ENCODE measurements around the gene TPRX2. TPM values are rescaled to one million over a fixed set of nuclear protein-coding genes. Genes with fewer than 3 reads are reported as not detected.
"Not testable (repeated sequence)": the region's sequence is repeated elsewhere in the genome, so short reads cannot be mapped to it uniquely, and the experiment has no call there.

TPRX2 gene
- total and polyA plus RNA-seq, 2 donors (not counting 1 experiment from before 2014, with no cell fraction given), result not detected

DNA sequence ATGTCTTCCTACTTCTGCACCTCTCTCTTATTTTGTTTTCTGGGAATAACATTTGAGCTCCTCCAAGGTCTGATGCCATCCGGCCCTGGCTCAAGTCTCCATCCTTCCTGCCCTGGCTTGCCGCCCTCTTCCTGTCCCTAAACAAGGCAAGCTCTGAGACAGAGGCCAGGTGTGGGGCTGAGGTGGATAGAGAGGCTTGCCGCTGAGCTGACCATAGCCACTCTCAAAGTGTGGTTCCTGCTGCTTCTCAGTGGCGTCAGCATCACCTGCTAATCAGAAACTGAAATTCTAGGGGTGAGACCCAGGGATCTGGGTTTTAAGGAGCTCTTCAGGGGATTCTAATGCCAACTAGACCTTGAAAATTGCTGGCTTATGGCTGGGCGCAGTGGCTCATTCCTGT, 6.0 kb upstream of the TPRX2 start:
- Histone ChIP-seq H3K4me2 (replicated peaks; ENCODE audit: low read depth, low read length, poor library complexity, severe bottlenecking) (no peak overlapping the region), H3K9me3 (ENCODE audit: control extremely low read depth in 1 of 3, control insufficient read depth in 2 of 3, insufficient read depth in 1 of 3, low read length in 2 of 3) (peaks cover 0 to 19% (median 0%) of the 10 kb centered on the region in 3 donors), H3K4me1 (ENCODE audit: control insufficient read depth in 2 of 2, insufficient read depth in 2 of 2, low read length in 2 of 2) (no peaks in the 10 kb centered on the region), H3K9ac (ENCODE audit: low read length) (no peak overlapping the region), H3K79me2 (ENCODE audit: control insufficient read depth, insufficient read depth, low read length) (no peaks in the 10 kb centered on the region), H2AFZ (ENCODE audit: insufficient read depth, low read depth, low read length, poor library complexity, severe bottlenecking) (no peak overlapping the region), H3K27ac (ENCODE audit: low read length in 2 of 2) (no peak overlapping the region), H3K4me3 (ENCODE audit: control extremely low read depth in 1 of 5, extremely low read depth in 1 of 5, insufficient read depth in 1 of 5, low read depth in 2 of 5, low read length in 4 of 5) (no peak overlapping the region), H3K27me3 (replicated peaks in 1 of 4; ENCODE audit: control extremely low read depth in 1 of 4, control insufficient read depth in 3 of 4, insufficient read depth in 4 of 4, low read length in 3 of 4) (peaks cover 0 to 17% (median 4%) of the 10 kb centered on the region in 4 experiments), H4K20me1 (ENCODE audit: control insufficient read depth, insufficient read depth, low read length, poor library complexity, severe bottlenecking) (no peaks in the 10 kb centered on the region), H3K36me3 (replicated peaks in 1 of 2; ENCODE audit: control extremely low read depth in 1 of 2, control insufficient read depth in 1 of 2, extremely low read depth in 1 of 2, insufficient read depth in 2 of 2, low read length in 1 of 2) (no peaks in the 10 kb centered on the region)
- intact Hi-C loops (cut with micrococcal nuclease), result no loop called here
- WGBS (ENCODE audit: insufficient coverage), result 68% methylated on average over 3 of the region's 5 CpGs
- CTCF ChIA-PET, result interaction anchor here (1.0 kb wide), 1 partner anchor 11 kb away, joined by 4 read pairs; no protein-coding TSS in a partner anchor
- Mint-ChIP-seq H3K27ac (no peak overlapping the region), H3K4me1 (peaks cover 3% of the 10 kb centered on the region), H3K27me3 (peaks cover 34% of the 10 kb centered on the region), H3K4me3 (no peak overlapping the region), H3K9me3 (ENCODE audit: insufficient read depth) (no peaks in the 10 kb centered on the region)
- TF ChIP-seq EZH2 (IDR thresholded peaks at IDR 0.05; ENCODE audit: borderline replicate concordance, insufficient read depth, low read depth, low read length, poor library complexity, severe bottlenecking), result no peak
- TF ChIP-seq, protein P1, sequence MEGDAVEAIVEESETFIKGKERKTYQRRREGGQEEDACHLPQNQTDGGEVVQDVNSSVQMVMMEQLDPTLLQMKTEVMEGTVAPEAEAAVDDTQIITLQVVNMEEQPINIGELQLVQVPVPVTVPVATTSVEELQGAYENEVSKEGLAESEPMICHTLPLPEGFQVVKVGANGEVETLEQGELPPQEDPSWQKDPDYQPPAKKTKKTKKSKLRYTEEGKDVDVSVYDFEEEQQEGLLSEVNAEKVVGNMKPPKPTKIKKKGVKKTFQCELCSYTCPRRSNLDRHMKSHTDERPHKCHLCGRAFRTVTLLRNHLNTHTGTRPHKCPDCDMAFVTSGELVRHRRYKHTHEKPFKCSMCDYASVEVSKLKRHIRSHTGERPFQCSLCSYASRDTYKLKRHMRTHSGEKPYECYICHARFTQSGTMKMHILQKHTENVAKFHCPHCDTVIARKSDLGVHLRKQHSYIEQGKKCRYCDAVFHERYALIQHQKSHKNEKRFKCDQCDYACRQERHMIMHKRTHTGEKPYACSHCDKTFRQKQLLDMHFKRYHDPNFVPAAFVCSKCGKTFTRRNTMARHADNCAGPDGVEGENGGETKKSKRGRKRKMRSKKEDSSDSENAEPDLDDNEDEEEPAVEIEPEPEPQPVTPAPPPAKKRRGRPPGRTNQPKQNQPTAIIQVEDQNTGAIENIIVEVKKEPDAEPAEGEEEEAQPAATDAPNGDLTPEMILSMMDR (IDR thresholded peaks at IDR 0.05), result no peak
- DNase-seq (no peak), ATAC-seq (ENCODE audit: low read depth) (no peak)
- POLR2A ChIA-PET, result no interaction called here

- intact Hi-C loops (cut with micrococcal nuclease), result no loop called here
- Mint-ChIP-seq H3K4me3 (no peak overlapping the region), H3K4me1 (peaks cover 2% of the 10 kb centered on the region), H3K9me3 (ENCODE audit: insufficient read depth) (no peaks in the 10 kb centered on the region), H3K27me3 (peaks cover 27% of the 10 kb centered on the region), H3K27ac (no peak overlapping the region)
- ATAC-seq (ENCODE audit: low read depth) (no peak), DNase-seq (no peak)
- WGBS (ENCODE audit: insufficient coverage), result 30% methylated on average over 4 of the region's 4 CpGs
- Histone ChIP-seq H2AFZ (ENCODE audit: insufficient read depth, low read depth, low read length, poor library complexity, severe bottlenecking) (no peak overlapping the region), H3K9me3 (ENCODE audit: control extremely low read depth in 1 of 3, control insufficient read depth in 2 of 3, insufficient read depth in 1 of 3, low read length in 2 of 3) (peaks cover 0 to 10% (median 0%) of the 10 kb centered on the region in 3 donors), H3K4me3 (ENCODE audit: control extremely low read depth in 1 of 5, extremely low read depth in 1 of 5, insufficient read depth in 1 of 5, low read depth in 2 of 5, low read length in 4 of 5) (no peak overlapping the region), H3K36me3 (replicated peaks in 1 of 2; ENCODE audit: control extremely low read depth in 1 of 2, control insufficient read depth in 1 of 2, extremely low read depth in 1 of 2, insufficient read depth in 2 of 2, low read length in 1 of 2) (no peaks in the 10 kb centered on the region), H3K27me3 (replicated peaks in 1 of 4; ENCODE audit: control extremely low read depth in 1 of 4, control insufficient read depth in 3 of 4, insufficient read depth in 4 of 4, low read length in 3 of 4) (peaks cover 0 to 5% (median 0%) of the 10 kb centered on the region in 4 experiments), H3K27ac (ENCODE audit: low read length in 2 of 2) (no peak overlapping the region), H3K4me1 (ENCODE audit: control insufficient read depth in 2 of 2, insufficient read depth in 2 of 2, low read length in 2 of 2) (no peaks in the 10 kb centered on the region), H3K9ac (ENCODE audit: low read length) (no peak overlapping the region), H4K20me1 (ENCODE audit: control insufficient read depth, insufficient read depth, low read length, poor library complexity, severe bottlenecking) (no peaks in the 10 kb centered on the region), H3K79me2 (ENCODE audit: control insufficient read depth, insufficient read depth, low read length) (no peaks in the 10 kb centered on the region), H3K4me2 (replicated peaks; ENCODE audit: low read depth, low read length, poor library complexity, severe bottlenecking) (no peak overlapping the region)
- no peak for TF ChIP-seq EZH2 (IDR thresholded peaks at IDR 0.05; ENCODE audit: borderline replicate concordance, insufficient read depth, low read depth, low read length, poor library complexity, severe bottlenecking)
- TF ChIP-seq, protein P1 (IDR thresholded peaks at IDR 0.05), result no peak
- ChIA-PET POLR2A (no interaction called here), CTCF (no interaction called here)
These were observed 4.6 kb upstream of the TPRX2 start for GRCh38 chr19:47854459-47854858.

DNA sequence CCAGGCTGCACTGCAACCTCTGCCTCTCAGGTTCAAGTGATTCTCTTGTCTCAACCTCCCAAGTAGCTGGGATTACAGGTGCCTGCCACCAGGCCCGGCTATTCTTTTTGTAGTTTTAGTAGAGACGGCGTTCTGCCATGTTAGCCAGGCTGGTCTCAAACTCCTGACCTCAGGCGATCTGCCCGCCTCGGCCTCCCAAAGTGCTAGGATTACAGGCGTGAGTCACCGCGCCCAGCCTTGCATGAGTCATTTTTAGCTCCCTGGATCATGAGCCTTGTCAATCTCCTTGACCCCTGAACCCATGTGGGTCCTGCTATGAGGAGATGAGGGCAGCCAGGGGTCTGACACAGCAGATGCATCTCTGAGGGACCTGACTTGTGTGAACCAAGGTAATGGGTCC, 804 bp upstream of the TPRX2 start:
- H3K27ac ChIP-seq (ENCODE audit: low read length in 2 of 2); H3K4me3 ChIP-seq (ENCODE audit: control extremely low read depth in 1 of 5, extremely low read depth in 1 of 5, insufficient read depth in 1 of 5, low read depth in 2 of 5, low read length in 4 of 5); H3K36me3 ChIP-seq (replicated peaks in 1 of 2; ENCODE audit: control extremely low read depth in 1 of 2, control insufficient read depth in 1 of 2, extremely low read depth in 1 of 2, insufficient read depth in 2 of 2, low read length in 1 of 2); H3K9ac ChIP-seq (ENCODE audit: low read length); H3K4me3 Mint-ChIP-seq; CTCF ChIA-PET; H3K9me3 Mint-ChIP-seq (ENCODE audit: insufficient read depth); H4K20me1 ChIP-seq (ENCODE audit: control insufficient read depth, insufficient read depth, low read length, poor library complexity, severe bottlenecking); H2AFZ ChIP-seq (ENCODE audit: insufficient read depth, low read depth, low read length, poor library complexity, severe bottlenecking); H3K79me2 ChIP-seq (ENCODE audit: control insufficient read depth, insufficient read depth, low read length); ATAC-seq (ENCODE audit: low read depth); H3K27ac Mint-ChIP-seq; DNase-seq; intact Hi-C loops (cut with micrococcal nuclease); H3K4me1 ChIP-seq (ENCODE audit: control insufficient read depth in 2 of 2, insufficient read depth in 2 of 2, low read length in 2 of 2); H3K4me1 Mint-ChIP-seq; POLR2A ChIA-PET; H3K4me2 ChIP-seq (replicated peaks; ENCODE audit: low read depth, low read length, poor library complexity, severe bottlenecking): not testable (repeated sequence)
- 98% methylated on average over 9 of the region's 9 CpGs for WGBS (ENCODE audit: insufficient coverage)
- peaks cover 26% of the 10 kb centered on the region for H3K27me3 Mint-ChIP-seq
- H3K27me3 ChIP-seq (replicated peaks in 1 of 4; ENCODE audit: control extremely low read depth in 1 of 4, control insufficient read depth in 3 of 4, insufficient read depth in 4 of 4, low read length in 3 of 4), result peaks cover 0 to 15% (median 0%) of the 10 kb centered on the region in 4 experiments
- peaks cover 0 to 18% (median 0%) of the 10 kb centered on the region in 3 donors for H3K9me3 ChIP-seq (ENCODE audit: control extremely low read depth in 1 of 3, control insufficient read depth in 2 of 3, insufficient read depth in 1 of 3, low read length in 2 of 3)
